Keratinocyte (primary cell): ENCODE data around the gene ZNF496.

Source experiments
- EZH2 ChIP-seq: IDR thresholded peaks from one replicate; pipeline ENCODE4 v1.6.1; 2012; ENCODE audit warnings: inconsistent platforms, mild to moderate bottlenecking, low read length, moderate library complexity
- TF ChIP-seq, protein P1 (sequence below), 3 experiments: IDR thresholded peaks in 1 of 3; conservative IDR thresholded peaks in 1 of 3; optimal IDR thresholded peaks in 1 of 3; 2 replicates in 2 of 3; 3 replicates in 1 of 3; pipeline versions ENCODE3 to v1.5.1; 2011; ENCODE audit warnings: low read length in 3 of 3, mild to moderate bottlenecking in 3 of 3, moderate library complexity in 2 of 3, control low read depth in 1 of 3, inconsistent platforms in 1 of 3; ENCODE audit not compliant: insufficient read depth in 2 of 3; ENCODE audit errors: extremely low read depth in 1 of 3

DNA sequence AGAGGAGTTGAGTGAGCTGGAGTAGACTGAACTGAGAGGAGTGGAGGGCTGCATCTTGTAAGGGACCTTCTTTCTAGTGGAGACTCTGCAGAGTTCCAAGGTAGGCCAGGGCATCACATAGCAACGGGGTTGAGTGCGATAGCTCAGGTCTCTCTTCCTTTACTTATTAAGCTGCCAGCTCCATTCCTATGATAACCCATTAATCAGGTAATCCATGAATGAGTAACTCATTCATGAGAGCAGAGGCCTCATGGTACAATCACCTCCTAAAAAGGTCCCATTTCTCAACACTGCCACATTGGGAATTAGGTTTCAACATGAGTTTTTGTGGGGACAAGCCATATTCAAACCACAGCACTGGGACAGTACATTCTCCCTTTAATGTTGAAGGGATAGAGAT is 54.5 kb downstream of the ZNF496 start:
- TF ChIP-seq, protein P1, sequence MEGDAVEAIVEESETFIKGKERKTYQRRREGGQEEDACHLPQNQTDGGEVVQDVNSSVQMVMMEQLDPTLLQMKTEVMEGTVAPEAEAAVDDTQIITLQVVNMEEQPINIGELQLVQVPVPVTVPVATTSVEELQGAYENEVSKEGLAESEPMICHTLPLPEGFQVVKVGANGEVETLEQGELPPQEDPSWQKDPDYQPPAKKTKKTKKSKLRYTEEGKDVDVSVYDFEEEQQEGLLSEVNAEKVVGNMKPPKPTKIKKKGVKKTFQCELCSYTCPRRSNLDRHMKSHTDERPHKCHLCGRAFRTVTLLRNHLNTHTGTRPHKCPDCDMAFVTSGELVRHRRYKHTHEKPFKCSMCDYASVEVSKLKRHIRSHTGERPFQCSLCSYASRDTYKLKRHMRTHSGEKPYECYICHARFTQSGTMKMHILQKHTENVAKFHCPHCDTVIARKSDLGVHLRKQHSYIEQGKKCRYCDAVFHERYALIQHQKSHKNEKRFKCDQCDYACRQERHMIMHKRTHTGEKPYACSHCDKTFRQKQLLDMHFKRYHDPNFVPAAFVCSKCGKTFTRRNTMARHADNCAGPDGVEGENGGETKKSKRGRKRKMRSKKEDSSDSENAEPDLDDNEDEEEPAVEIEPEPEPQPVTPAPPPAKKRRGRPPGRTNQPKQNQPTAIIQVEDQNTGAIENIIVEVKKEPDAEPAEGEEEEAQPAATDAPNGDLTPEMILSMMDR (optimal IDR thresholded peaks at IDR 0.05 in 1 of 3, IDR thresholded peaks at IDR 0.05 in 1 of 3, conservative IDR thresholded peaks at IDR 0.05 in 1 of 3; ENCODE audit: extremely low read depth in 1 of 3, insufficient read depth in 2 of 3, low read length in 3 of 3) = no peak
- no peak for TF ChIP-seq EZH2
